IPS DF 19.7 (cell line): ENCODE measurements around the gene TUBG1.
"Not testable (repeated sequence)": the region's sequence is repeated elsewhere in the genome, so short reads cannot be mapped to it uniquely, and the experiment has no call there.

Experiments used
- DNase-seq: peaks from one replicate; pipeline ENCODE4 v3.0.0-alpha.2; 2013; ENCODE audit warnings: low read depth, low spot score

Gene TUBG1

GRCh38 chr17:42578282-42578869, 31.1 kb upstream of the TUBG1 start:
- peak; percentile 75 for DNase-seq

- no peak for DNase-seq
Observed at GRCh38 chr17:42579794-42580551, 29.5 kb upstream of the TUBG1 start.

DNA sequence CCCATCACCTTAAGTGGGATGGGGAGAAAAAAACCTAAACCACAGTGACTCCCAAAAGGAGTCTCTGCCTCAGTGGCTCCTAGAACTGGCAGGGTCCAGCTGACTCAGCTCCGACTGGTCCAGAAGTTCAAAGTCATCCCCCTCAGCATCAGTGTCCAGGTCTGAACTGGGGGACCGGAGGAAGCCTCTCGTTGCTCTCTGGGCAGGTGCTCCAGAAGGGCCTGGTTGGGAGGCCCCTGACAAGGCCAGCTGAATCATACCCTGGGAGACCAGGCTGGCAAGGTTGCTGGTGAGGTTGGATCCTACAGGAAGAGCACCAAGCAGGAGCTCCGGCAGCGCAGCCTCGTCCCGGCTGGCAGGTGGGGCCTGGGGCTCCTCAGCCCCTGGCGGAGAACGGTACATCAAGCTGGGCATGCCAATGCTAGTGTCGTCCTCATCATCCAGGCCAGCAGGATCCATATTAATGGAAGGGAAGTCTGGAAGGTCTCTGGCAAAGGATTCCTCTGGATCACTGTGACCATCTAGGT, 27.7 kb upstream of the TUBG1 start:
- DNase-seq, result no peak

GRCh38 chr17:42584880-42585279, 24.6 kb upstream of the TUBG1 start:
- DNase-seq, result no peak

- DNase-seq, result no peak
Observed at GRCh38 chr17:42585353-42585752, 24.1 kb upstream of the TUBG1 start.

GRCh38 chr17:42586514-42587230, 22.8 kb upstream of the TUBG1 start:
- no peak for DNase-seq

DNA sequence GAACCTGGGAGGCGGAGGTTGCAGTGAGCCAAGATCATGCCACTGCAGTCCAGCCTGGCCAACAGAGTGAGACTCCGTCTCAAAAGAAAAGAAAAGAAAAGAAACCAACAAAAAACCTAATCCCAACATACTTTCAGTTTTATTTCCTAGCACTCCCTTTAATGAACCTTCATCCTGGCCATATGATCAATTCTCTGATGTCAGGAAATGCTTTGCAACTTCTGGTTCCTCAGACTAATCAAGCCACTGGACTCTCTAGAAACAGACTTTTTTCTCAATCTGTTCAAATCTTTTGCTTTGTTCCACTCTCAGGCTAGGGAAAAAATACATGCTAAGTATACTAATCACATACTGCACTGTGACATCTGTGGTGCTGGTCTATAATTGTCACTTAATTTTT, 18.6 kb upstream of the TUBG1 start:
- no peak for DNase-seq

- no peak for DNase-seq
Observed at GRCh38 chr17:42591411-42591810, 18.1 kb upstream of the TUBG1 start.

DNA sequence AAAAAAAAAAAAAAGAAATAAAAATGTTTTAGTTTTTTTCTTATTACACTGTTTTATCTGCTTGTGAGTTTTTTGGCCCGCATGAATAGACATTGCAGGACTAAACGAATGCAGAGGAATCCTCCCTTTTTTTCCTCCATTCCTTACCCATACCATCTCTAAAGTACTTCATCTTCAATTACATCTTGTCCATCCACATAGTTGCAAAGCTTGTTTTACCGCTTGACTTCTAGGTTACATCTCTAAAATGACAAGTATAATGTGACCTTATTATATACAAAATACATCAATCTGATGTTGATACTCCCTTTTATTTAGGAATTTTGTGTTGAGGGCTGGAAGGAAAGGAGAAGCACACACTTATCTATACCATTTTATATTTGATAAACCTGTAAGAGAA, 13.1 kb upstream of the TUBG1 start:
- no peak for DNase-seq

DNA sequence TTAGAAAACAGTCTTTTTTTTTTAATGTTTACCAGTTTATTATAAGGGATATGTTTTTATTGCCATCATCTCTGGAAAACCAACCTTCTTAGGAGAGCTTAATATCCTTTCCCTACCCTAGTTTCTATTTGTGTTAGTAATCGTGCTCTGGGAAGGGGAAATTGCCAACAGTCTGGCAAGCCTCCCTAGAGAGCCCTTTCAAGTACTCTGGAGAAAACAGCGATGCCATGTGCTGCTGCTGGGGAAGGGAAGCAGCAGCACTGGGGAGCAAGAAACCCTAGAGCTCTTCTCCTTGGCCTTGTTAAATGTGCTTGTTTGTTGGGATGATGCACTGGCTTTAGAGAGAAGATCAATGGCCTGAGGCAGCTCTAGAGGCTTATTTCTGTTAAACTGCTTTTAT, 10.6 kb upstream of the TUBG1 start:
- no peak for DNase-seq

- DNase-seq, result no peak
Observed at GRCh38 chr17:42603318-42603717, 6.2 kb upstream of the TUBG1 start.

- DNase-seq, result no peak
Observed at GRCh38 chr17:42607769-42608168, 1.7 kb upstream of the TUBG1 start.

- DNase-seq, result no peak
Observed at GRCh38 chr17:42608305-42609181, 940 bp upstream of the TUBG1 start.

DNA sequence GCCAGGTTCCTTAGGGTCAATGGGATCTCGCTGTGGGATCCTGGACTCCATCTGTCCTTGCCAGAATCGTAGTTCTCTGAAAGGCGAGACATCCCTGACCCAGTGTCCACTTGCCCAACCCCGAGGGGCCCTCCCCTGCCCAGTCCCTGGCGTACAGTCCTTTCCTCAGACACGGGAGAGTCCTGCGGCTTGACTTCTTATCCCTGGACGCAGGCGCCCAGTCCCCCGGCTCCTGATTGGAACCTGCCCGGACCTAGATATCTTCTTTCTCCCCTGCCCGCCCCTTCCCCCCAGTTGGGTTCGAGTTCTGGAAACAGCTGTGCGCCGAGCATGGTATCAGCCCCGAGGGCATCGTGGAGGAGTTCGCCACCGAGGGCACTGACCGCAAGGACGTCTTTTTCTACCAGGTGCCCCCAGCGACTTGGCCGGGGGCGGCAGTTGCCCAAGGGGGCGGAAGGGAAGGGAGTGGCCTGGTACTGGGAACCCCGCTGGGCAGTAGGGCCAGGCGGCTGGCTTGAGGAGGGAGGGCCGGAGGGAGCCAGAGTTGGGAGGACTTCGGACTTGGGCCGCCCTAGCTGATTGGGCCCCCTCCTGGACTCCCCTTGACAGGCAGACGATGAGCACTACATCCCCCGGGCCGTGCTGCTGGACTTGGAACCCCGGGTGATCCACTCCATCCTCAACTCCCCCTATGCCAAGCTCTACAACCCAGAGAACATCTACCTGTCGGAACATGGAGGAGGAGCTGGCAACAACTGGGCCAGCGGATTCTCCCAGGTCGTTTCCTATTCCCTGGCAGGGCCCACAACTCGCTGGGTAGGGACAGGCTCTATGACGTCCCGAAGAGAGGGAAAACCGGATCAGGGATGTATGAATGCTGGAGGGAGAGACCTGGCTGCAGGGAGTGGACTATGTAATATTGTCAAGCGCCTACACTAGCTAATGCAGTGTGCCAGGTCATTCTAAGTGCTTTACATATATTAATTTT, 625 bp downstream of the TUBG1 start:
- not testable (repeated sequence) for DNase-seq

DNA sequence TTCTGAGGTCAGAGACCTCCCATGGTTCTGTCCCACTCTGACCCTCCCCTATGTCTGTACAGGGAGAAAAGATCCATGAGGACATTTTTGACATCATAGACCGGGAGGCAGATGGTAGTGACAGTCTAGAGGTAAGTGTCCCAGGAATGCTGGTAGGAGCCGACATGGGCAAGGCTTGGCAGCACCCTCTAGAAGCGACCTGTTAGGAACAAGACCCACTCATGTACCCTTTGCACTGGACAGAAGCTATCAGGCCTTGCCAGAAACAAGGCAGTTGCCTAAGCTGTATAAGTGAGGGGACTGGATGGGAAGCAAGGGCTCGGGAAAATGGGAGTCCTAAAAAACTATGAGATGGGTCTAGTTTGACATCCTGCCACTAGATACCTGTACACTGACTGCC, 2.5 kb downstream of the TUBG1 start:
- no peak for DNase-seq

DNA sequence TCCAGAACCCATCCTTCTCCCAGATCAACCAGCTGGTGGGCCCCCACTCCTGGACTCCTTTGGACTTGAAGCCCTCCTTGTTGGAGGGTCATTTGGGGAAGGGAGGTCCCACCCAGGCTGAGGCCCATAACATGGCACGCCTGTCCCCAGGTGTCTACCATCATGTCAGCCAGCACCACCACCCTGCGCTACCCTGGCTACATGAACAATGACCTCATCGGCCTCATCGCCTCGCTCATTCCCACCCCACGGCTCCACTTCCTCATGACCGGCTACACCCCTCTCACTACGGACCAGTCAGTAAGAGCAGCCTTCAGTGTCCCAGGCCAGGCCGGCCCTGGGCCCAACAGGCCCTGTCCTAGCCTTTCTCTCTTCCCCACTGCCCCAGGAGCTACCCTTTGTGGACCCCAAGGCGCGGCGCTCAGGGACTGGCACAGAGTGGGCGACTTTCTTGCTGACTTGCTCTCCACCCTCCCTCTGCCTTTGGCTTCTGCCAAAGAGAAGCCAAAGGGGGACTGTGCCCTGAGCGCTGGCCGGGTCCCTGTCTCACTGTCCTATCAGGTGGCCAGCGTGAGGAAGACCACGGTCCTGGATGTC, 4.3 kb downstream of the TUBG1 start:
- DNase-seq, result no peak

DNA sequence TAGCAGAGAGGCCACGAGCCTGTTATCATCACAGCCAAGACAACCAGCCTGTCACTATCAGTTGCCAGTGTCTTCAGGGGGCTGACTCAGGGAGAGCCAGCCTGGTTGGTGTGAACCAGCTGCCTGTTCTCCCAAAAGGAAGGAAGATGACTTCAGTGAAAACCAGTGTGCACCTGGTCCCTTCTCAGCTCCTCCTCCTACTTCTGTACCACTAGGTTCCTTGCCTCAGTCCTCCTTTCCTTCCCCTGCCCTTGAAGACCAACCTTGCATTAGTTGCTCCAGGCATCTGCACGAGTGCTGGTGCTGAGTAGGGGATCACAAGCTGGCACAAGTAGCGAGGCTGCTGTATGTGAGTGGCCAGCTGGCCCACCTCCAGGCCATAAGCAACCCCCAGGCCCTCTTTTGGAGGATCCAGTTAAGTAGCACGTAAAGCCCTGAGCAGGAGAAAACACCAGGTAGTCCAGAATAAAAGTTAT, 8.5 kb downstream of the TUBG1 start:
- no peak for DNase-seq

- DNase-seq, result peak; percentile 73
Observed at GRCh38 chr17:42618442-42619150, 9.1 kb downstream of the TUBG1 start.

GRCh38 chr17:42621987-42622386, 12.5 kb downstream of the TUBG1 start:
- not testable (repeated sequence) for DNase-seq
